ENCODE data around the gene BCAS1. TPM values are rescaled to one million over a fixed set of nuclear protein-coding genes. Genes with fewer than 3 reads are reported as not detected.

Gene BCAS1
- polyA plus RNA-seq, 3 donors: 2.6 to 4.6 (median 3.2) TPM

DNA sequence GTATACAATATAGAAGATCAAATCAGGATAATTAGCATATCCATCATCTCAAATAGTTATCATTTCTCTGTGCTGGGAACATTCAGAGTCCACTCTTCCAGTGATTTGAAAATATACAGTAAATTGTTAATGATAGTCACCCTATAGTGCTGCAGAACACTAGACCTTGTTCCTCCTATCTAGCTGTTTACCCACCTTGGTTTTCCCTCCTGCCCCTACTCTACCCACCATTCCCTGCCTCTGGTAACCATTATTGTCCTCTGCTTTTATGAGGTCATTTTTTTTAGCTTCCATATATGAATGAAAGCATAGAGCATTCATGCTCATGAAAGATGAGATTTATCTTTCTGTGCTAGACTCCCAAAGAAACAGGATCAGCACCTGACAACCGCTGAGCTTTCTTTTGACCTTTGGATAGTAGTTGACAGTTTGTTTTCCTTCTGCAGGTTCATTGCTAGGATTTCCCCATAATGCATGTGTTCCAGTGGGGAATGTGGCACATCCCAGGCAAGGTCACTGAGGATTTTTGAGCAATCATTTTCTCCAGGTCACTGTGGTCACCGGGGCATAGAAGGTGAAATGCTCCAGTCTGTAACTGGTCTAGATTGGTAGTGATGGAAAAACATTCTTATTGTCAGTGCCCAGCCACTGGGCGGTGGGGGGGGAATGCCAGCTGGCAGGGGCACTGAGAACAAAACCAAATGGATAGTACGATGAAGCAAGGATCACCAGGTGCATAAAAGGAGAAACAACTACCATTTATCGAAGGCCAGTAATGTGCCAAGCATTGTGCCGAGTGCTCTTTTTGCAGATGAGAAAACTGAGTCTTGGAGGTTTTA is 33.6 kb upstream of the BCAS1 start:
- no peak for DNase-seq

DNA sequence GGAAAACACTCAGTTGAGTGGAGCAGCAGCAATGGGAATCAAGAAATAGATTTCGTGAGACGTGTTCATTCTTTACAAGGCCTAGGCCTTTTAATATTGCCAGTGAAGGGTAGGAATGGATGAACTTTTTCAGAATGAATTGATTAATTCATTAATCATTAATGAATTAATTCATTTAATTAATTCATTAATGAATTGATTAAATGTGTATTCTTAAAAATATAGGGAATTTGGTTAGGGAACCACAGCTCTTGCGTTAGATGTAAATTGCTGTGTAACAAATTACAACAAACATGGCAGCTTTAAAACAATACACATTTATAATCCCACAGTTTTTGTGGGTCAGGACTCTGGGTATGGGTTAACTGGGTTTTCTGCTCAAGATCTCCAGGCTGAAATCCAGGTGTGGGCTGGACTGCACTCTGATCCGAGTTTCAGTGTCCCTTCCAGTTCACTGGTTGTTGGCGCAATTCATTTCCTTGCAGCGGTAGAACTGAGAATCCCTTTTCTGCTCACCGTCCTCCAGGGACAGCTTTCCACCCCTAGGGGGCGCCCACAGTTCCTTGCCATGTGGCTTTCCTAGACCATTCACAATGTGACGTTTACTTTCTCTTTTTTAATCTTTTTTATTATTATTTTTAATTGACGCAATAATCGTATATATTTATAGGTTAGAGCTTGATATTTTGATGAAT is 32.8 kb upstream of the BCAS1 start:
- DNase-seq: peak; percentile 54

DNA sequence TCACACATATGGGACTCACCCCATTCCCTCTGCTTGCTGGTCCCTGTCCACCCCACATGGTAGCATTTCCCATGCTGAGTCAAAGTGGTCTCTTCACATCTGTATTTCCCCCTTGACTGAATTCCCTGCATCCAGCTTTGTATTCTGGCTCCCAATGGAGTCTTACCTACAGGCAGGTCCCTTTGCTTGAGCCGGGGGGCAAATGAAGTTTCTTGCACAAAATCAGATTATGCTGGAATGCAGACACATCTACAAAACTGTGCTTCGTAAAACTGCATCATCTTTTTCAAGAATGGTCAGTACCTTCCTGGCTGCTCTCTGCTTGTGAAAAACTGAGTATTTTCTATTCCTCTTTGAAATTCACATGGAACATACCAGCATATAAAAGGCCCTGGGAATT is 32.1 kb upstream of the BCAS1 start:
- DNase-seq: no peak

DNA sequence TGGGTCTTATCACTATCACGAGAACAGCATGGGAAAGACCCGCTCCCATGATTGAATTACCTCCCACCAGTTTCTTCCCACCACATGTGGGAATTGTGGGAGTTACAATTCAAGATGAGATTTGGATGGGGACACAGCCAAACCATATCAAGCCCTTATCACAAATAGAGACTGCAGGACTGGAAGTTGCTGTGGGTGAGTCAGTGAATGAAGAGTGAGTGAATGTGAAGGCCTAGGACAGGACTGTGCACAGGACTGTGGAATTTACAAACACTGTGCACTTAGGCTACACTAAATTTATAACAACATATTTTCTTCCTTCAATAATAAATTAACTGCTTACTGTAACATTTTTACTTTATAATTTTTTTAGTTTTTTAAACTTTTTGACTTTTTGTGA is 30.2 kb upstream of the BCAS1 start:
- DNase-seq: no peak

DNA sequence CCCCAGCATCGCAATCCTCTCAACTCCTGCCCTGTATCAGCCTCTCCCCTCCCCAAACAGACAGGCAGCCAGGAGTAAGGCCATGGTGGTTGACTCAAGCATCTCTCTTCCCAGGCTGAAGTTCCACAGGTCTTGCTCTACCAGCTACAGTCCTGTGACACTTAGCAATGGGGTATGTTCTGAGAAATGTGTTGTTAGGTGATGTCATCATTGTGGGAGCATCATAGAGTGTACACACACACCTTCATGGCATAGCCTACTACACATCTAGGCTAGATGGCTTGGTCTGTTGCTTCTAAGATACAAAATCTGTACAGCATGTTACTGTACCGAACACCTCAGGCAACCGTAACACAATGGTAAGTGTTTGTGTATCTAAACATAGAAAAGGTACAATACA is 29.5 kb upstream of the BCAS1 start:
- DNase-seq: no peak

DNA sequence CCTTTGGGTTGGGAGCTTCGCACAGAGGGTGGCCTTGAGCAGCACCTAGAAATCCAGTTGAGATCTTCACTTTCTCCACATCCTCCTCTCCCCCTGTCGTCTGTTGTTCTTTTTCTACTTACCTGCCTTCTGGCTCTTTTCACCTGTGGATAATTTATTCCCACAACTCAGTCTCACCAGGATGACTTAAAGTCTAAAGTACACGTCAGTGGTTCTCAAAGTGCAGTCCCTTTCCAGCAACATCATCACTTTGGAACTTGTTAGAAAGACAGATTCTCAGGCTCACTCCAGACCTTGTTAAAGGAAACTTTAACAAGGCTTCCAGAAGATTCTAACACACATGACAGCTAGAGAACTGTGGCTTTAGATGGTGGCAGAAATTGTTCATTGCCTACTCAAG is 27.7 kb upstream of the BCAS1 start:
- DNase-seq: no peak

DNA sequence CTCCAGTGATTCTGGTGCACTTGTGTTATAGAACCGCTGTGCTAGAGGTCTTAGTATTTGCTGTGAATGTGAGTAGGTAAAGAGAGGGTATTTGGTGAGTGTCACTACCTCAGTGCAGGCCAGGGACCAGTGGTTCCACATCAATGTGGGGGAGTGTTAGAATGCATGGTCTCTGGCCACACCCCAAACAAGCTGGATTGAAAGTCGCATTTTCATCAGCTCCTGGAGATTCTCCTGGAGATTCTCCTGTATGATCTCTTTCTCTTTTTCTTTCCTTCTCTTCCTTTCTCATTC is 26.8 kb upstream of the BCAS1 start:
- DNase-seq: no peak

DNA sequence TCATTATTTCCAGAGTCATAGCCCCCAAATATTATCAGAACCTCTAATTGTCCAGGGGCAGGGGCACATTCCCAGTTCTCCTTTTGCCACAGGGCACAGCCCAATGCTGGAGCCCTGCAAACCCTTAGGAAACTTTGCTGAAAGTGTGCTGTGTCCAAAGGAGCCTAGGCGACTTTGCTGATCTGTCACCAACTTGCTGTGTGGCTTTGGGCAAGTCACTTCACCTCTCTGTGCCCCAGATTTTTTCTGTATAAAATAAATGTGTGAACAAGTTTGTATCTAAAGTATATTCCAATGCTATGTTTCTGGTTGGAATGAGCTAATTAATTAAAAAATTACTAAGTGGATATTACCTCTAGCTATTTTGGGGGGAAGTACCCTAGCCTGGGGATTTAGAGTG is 25.4 kb upstream of the BCAS1 start:
- DNase-seq: no peak

DNA sequence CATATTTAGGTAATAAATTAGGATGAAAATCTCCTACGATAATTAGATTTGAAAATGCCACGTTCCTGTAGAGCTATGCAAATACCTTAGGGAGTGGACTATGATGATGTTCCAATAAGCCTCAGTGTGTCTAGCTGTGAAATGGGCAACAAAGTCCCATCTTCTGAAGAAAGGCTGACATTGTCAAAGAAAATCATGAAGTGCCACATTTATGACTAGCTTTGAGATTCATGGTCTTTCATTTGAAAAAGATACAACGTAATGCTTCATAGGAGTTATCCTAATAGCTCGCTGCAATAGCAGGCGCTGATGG is 23.8 kb upstream of the BCAS1 start:
- DNase-seq: no peak

DNA sequence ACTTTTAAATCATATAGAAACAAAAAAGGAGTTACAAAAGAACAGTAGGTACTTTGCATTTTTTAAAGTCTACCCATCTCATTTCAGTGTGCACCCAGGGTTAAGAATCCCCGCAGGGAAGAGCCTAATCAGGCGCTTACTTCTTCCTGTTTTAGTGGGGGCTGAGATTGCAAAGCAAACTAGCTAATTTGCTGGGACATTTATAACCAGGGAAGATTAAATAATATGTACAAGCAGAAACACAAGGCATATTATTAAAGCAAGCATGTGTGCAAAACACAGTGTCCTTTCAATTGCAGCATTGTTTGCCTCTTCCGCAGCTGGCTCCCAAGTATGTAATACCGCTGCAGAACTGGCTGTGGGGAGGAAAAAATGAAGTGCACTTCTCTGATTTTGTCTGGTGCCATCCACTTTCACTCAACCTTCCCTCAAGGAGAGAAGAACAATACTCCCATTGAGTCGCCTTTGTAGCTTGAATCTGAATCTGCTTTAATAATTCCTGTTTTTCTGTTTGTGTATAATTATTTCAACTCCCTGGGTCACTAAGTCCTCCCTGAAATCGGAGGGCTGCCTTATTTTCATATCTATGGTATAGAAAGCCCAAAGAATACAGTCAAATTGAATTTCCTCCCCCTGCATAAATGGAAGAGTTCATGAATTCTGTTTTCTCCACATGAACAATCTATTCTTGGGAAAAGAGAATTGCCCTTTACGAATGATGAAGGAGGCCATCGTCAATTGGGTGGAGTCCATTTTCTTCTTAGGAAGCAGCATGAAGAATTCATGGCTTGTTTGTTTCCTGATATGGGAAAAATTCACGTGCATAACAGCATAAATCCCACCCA is 23.3 kb upstream of the BCAS1 start:
- DNase-seq: no peak

DNA sequence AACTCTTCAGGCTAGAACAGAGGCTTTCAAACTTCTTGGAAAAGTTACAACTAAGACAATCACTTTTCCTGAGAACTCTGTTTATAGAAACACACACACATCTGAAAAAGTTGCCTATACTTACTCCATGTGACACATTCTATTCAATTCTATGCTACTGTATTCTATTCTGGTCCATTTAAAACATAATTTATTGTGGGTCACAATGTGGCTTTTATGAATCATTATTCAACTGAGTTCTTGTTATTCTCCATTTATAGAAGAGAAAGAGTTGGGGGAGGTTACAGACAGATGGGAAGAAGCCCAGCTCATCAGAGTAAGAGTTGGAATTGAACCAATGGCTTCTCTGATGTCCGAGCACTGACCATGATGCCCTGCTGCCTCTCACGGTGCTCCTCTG is 21.6 kb upstream of the BCAS1 start:
- no peak for DNase-seq

DNA sequence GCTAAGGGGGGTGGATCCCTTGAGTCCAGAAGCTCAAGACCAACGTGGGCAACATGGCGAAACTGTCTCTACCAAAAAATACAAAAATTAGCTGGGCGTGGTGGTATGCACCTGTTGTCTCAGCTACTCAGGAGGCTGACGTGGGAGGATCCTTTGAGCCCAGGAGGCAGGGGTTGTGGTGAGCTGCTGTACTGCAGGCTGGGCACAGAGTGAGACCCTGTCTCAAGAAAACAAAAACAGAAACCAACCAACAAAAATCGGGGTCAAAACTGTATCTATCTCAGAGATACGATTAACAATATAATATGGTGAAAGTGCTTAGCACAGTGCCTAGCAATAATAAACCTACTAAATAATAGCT is 20.7 kb upstream of the BCAS1 start:
- no peak for DNase-seq

DNA sequence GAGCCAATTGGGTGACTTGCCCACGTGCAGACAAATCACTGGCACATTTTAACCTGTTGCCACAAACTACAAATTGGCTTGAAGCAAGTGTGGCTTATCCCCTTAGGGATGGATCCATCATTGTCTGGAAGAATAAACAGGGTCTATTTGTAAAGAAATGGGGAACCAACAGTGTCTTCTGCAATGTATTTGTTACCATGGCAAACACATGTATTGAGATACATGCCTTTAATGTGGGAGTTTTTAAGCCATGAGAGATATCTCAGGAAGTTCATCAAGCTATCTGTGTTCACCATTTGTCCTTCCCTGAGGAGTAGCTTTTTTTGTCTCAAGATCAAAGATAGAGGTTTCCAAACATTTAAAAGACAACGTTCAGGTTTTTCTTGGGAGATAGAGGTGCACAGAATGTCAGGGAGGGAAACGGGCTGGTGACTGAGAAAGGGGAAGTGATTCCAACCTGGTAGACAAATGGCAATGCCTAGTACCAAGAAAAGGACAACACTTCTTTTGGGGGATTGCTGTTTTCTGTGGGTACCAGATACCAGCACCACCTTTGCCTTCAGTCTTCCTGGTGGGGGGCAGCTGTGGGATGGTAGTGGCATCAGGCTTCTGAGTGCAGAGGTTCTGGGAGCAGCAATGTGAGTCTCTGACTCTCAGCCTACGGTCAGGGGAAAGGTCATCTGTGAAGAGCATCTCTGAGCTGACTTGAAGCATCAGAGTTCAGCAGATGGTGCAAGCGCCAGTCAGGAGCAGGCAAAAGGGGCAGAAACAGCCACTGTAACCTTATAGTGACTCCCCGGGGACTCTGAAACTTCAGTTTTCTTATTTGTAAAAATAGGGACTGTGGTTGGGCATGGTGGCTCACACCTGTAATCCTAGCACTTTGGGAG is 20.1 kb upstream of the BCAS1 start:
- no peak for DNase-seq

DNA sequence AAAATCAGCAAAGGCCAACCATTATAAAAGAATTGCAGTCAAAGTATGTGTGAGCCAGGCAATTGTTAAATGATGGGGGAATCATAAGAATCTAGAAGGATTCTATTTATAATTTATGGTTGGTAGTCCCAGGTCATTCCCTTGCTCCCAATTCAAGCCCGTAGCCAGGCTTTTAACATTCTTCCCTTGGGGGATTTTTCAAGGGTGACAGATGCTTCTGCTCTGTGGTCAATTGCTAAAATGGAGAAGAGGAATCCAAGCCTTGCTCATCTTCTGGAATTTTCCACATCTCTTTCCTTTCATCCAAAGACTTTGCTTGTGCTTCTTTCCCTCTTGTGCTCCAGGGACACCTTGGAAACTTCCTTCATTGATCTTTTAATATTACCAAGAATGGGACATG is 18.0 kb upstream of the BCAS1 start:
- DNase-seq: no peak

DNA sequence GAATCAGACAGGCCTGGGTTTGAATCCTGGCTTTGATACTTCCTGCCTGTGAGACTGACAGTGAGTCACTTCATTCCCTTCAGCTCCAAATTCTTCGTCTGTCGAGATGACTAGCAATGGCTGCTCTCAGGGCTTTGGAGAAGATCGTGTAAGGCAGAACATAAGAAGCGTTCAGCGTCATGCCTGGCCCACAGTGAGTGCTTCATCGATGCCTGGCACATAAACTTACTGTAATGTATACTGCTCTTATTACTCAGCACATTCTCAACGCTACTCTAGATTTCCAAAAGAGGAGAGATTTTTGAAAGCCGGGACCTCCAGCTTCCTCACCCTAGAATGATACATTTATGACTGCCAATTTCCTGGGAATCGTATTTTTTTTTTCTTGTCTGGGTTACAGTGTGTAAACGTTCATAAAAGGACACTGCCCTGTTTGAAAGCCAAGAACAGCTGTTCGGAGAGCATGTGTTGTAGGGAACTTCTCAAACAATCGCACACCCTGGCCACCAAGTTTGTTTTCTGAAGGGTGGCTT is 16.2 kb upstream of the BCAS1 start:
- no peak for DNase-seq

DNA sequence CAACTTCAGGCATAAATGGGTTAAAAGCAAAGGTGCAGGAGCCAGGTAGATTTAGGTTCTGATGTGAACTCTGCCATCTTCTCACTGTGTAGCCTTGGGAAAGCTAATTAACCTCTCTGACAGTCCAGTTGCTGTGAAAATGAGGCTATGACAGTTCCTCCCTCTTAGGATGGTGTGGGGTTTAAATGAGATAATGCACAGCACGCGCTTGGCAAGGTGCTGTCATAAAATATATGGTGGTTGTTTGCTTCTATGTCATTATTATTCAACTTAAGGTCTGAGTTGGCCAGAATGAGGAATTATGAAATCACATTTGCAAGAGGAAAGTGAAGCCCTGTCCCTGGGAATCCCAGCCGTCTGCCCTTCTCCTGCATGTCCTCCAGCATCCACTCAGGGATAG is 15.5 kb upstream of the BCAS1 start:
- DNase-seq: no peak

DNA sequence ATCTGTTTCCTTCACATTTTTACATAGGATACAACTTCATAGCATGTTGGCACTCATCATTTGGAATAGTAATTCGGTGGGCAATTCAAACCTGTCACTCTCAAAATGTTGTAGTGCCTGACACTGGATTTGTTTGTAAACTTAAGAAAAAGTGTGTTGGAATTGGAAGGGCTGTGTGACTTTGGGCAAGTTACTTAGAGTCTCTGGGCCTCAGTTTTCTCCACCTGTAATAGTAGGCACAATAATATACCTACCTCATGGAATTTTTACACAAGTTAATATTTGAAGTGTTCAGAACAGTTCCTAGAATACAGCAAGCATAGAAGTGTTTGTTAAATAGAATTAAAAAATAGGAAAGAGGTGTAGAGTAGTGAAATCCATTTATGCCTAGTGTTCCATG is 15.0 kb upstream of the BCAS1 start:
- no peak for DNase-seq

DNA sequence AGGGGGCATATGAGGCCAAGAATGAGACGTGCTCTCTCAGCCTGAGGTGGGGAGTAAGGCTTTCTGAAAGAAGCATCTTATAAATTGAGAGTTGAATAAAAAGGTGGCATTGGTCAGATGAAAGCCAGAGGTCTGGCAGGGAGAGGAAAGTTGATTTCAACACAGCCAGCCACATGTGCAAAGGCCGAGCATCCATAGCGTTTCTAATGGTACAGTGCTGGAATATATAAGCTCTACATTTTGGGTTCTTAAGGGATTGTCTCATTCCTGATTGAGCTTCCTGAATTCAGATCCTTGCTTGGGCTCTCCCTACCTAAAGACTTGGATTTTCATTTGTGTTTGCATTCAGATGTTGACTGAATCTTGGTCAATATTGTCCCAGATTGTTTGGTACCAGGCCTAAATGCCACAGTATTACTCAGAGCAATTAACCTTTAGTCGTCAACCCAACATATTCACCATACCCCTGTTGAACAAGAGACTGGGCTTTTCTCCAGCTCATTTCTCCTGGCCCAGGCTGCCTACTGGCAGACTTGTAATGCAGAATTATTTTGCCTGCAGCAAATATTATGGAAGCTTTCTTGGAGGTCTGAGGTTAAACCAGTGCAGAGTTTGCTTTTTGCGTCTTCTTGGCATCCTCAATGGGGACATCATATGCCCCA is 14.5 kb upstream of the BCAS1 start:
- DNase-seq: no peak

DNA sequence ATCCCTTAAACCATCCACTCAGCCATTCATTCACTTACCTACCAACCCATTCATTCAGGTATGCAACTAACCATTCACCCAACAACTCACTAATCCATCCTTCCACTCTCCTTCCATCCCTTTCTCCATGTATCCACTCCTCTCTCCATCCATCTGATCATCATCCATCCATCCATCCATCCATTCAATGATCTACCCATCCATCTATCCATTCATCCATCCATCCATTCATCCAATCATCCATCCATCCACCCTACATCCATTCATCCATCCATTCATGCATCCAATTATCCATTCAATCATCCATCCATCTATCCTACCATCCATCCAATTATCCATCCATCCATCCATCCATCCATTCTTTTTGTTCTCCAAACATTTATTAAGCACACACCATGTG is 13.8 kb upstream of the BCAS1 start:
- DNase-seq: no peak

DNA sequence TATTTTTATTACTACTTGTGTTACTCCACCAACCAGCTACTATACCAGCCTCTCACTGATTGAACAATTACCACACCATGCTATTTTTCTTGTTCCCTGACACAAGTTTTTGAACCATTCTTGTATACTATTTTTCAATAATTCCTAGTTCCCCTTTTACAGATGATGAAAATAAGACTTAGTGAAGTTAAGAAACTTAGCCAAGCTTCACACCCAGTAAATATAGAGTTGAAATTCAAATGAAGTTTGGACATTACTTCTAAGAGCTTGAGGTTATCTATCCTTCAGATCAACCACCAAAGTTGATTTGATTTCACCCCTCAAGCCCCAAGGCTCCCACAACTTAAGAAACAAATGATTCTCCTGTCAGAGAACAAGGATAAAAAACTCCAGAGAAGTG is 13.1 kb upstream of the BCAS1 start:
- no peak for DNase-seq

DNA sequence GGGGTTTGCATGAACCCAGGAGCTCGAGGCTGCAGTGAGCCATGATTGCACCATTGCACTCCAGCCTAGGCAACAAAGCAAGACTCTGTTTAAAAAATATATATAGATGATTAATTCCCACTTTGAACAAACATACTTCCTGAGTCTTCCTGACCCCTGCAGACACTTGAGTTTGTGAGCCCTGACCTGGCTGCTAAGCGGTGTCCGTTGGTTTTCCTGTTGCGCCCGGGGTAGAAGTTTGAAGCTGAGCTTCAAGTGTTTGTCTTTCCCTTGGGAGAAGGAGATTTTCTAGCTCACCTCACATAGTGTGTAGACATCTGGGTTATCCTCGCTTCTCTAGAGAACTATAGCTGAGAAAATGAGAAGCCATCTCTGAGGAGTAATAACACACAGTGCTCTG is 11.7 kb upstream of the BCAS1 start:
- DNase-seq: no peak

Measured in renal pelvis (tissue), 4 donors.